NCI-H345 (cell line): ENCODE results near the gene SETD1B.
A peak's percentile ranks its signal among the peaks of the same experiment; 100 is the strongest.
"Not testable (repeated sequence)": the region's sequence is repeated elsewhere in the genome, so short reads cannot be mapped to it uniquely, and the experiment has no call there.

ENCODE experiments used
- DNase-seq: peaks from one replicate; lab custom pipeline; 2025; lab: John Stamatoyannopoulos, UW

SETD1B gene

DNA sequence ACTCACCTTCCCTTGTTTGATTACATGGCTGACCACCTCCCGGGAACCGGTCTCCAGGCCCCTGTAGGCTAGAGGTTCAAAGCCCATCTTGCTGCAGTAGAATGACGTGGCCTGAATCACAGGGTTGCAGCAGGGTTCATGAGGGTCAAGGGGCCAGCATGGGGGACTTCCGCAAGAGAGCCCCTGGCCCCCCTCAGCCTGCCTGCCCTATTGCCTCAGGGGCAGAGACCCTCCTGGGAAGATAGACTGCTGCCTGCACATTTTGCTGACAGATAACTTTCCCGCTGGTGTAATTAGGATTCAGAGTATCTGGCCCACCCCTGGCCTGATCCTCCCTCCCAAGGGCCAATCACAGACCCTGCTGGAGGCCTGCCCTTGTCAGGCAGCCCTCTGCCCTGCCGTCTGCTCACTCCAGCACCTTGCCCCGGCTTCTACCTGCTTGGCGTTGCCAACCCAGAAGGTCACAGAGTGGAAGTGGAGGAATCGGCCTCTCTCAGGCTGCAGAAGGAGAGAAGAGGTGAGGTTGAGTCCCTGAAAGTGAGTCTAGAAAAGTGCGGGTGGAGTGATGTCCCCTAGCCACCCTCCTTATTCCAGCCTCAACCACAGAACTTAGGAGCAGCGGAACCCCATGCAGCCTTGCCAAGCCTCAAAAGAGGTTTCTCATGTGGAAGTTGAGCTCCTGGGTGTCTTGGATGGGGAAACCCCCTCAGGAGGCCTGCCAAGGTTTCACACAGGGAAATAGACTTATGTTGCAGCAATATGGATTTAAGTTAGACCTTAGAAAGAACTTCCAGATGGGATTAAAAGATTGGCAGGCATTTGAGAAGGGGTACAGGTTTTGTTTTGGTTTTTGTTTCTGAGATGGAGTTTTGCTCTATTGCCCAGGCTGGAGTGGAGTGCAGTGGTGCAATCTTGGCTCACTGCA lies 53.8 kb downstream of the SETD1B start:
- no peak for DNase-seq

DNA sequence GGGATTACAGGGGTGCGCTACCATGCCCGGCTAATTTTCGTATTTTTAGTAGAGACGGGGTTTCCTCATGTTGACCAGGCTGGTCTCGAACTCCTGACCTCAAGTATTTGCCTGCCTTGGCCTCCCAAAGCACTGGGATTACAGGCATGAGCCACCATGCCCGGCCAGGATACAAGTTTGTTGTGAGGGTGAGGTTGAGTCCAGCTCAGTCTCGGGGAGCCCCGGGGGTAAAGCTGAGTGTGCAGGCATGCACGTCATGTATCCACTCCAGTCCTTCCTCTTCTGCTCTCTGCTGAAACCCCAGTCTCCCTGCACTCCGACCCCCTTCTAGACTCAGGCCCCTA lies 54.5 kb downstream of the SETD1B start:
- no peak for DNase-seq

- no peak for DNase-seq
Measured at GRCh38 chr12:121858662-121859572, 55.1 kb downstream of the SETD1B start, which contains the start of gene HPD. TSS of gene HPD (minus strand) at chr12:121858859. CDS start at chr12:121858823, 36 bp downstream.

- peak; percentile 5 for DNase-seq
Measured at GRCh38 chr12:121860257-121860656, 56.4 kb downstream of the SETD1B start.

DNA sequence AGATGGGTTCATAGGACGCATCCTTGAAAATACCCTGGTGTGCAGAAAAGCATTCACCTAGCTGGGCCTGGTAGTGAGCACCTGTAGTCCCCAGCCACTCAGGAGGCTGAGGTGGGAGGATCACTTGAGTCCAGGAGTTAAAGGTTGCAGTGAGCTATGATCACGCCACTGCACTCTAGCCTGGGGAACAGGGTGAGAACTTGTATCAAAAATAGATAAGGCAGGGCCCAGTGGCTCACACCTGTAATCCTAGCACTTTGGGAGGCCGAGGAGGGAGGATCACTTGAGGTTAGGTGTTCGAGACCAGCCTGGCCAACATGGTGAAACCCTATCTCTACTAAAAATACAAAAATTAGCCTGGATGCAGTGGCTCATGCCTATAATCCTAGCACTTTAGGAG lies 56.9 kb downstream of the SETD1B start:
- not testable (repeated sequence) for DNase-seq

DNA sequence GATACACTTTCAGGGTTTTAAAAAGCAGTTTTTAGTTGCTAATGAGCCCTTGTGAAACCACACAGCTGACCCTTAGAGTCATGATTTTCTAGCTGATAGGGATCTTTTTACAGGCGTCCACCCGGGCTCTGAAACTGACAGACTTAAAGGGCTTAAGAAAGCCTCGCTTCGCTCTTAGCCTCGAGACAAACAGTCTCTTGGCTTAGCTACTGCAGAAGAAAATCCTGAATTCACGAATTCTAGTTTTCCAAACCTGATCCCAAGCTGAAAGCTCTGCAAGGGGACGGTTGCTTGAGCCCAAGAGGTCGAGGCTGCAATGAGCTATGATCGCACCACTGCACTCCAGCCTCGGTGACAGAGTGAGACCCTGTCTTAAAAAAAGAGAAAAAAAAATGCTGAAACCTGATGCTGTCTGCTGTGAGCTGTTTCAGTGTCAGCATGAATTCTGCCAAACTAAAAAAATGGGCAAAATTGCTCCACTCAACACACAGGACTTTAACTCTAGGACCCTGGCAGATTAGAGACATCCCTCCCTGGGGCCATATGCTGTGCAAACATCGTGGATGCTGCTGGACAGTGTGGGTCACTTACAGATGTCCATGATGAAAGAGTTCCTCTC lies 57.9 kb downstream of the SETD1B start:
- no peak for DNase-seq

DNA sequence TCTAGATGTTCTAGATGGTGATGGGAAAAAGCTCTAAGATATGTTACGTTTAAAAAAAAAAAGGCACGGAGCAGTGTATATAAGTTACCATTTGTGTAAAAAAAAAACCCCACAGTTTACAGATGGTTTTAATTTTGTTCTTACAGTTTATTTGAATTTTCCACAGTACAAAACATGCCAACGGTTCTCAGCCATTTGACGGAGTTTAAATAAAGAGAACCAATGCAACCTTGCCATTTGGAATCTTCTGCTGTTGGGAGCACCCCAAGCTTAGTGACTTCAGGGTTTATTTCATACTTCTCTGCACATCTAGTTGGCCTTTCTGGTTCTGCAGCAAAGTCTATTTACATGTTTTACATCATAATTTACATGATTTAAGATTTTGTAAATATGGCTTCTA lies 62.5 kb downstream of the SETD1B start:
- no peak for DNase-seq

GRCh38 chr12:121869229-121869628 lies 65.4 kb downstream of the SETD1B start:
- DNase-seq, result not testable (repeated sequence)

- DNase-seq, result no peak
Measured at GRCh38 chr12:121871467-121871866, 67.7 kb downstream of the SETD1B start.

DNA sequence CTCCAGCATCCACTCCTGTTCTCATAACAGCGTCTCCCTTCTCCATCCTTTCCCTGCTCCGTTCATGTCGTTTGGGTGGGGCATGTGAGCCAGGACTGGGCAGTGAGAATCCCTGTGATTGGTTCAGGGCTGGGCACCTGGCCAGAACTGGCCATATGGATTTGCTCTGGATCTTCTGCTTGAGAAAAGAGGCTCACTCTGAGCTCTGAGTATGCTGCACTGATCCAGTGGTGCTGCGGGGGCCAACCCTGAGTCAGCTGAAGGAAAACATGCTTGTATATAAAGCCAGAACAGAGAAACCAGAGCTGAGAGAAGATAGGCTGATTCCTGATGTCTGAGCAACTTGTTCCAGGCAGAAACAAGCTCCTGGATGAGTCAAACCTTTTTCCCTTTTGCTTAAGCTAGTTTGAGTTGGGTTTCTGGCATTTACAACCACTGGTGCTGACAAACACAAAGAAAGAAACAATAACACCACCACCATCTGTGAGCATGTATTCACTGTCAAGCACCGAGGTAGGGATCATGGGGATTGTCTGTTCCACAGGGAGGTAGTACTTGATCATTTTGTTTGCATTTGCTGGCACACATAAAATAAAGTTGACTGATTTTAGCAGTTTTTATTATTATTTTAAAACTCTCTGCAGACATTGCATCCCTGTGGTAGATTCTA lies 68.9 kb downstream of the SETD1B start:
- peak; percentile 25 for DNase-seq

GRCh38 chr12:121873216-121873569 lies 69.4 kb downstream of the SETD1B start:
- no peak for DNase-seq

GRCh38 chr12:121874071-121874470 lies 70.3 kb downstream of the SETD1B start:
- no peak for DNase-seq

DNA sequence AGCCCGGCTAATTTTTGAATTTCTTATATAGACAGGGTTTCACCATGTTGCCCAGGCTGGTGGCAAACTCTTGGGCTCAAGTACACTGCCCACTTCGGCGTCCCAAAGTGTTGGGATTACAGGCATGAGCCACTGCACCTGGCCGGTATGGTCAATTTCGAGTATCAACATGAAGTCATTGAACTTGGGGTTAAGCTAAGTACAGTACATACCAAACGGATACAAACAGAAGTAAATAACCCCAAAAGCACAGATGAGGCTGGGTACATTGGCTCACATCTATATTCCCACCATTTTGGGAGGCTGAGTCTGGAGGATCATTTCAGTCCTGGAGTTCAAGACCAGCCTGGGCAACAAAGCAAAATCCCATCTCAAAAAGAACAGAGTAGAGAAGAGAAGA lies 71.8 kb downstream of the SETD1B start:
- DNase-seq, result no peak

DNA sequence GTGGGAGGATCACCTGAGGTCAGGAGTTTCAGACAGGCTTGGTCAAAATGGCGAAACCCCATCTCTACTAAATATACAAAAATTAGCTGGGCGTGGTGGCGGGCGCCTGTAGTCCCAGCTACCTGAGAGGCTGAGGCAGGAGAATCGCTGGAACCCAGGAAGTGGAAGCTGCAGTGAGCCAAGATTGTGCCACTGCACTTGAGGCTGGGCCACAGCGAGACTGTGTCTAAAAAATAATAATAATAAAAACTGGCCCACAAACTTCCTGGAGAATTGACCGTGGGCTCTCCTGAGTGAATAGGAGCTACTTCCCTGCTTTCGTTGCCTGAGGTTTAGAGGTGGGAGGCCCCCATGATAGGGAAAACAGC lies 72.3 kb downstream of the SETD1B start:
- not testable (repeated sequence) for DNase-seq
